H1 (cell line): ENCODE measurements around the gene GPC6. TPM values are rescaled to one million over a fixed set of nuclear protein-coding genes. Genes with fewer than 3 reads are reported as not detected.

Source experiments
- CTCF ChIA-PET: fragments of 300-600 bp; sonication (Branson Sonifier 250); formaldehyde crosslinking; loops from one replicate; lab custom pipeline; 2021; ENCODE audit not compliant: partially characterized antibody; lab: Charles Lee
- POLR2A ChIA-PET: fragments of 300-600 bp; sonication (Branson Sonifier 250); formaldehyde crosslinking; loops from one replicate; lab custom pipeline; 2021; ENCODE audit warnings: inconsistent platforms; ENCODE audit not compliant: partially characterized antibody; lab: Charles Lee
- DNase-seq, 2 experiments: peaks; one replicate each; pipeline versions ENCODE4 v3.0.0 to v3.0.0-alpha.2; 2010 to 2022; ENCODE audit warnings: low spot score in 2 of 2, low read depth in 1 of 2, mixed read lengths in 1 of 2
- FAIRE-seq: peaks from 2 replicates; lab custom pipeline; 2011; peaks lifted over from hg19 to GRCh38; lab: Jason Lieb, UNC
- H2AFZ ChIP-seq: 2 replicates; pipeline ENCODE4 v1.8.1; 2012; ENCODE audit warnings: low read length, inconsistent platforms
- H2AK5ac ChIP-seq: 2 replicates; pipeline ENCODE4 v1.6.1; 2013; ENCODE audit warnings: low read depth, low read length
- H2BK120ac ChIP-seq: replicated peaks from 2 replicates; pipeline ENCODE3; 2013; ENCODE audit warnings: low read depth, low read length, inconsistent platforms
- H2BK12ac ChIP-seq: 2 replicates; pipeline ENCODE4 v1.6.1; 2013; ENCODE audit warnings: low read depth, low read length
- H2BK15ac ChIP-seq: 2 replicates; pipeline ENCODE4 v1.6.1; 2013; ENCODE audit warnings: low read length
- H2BK20ac ChIP-seq: 2 replicates; pipeline ENCODE4 v1.6.1; 2013; ENCODE audit warnings: low read length
- H2BK5ac ChIP-seq: 2 replicates; pipeline ENCODE4 v1.6.1; 2013; ENCODE audit warnings: low read depth, low read length
- H3K14ac ChIP-seq: 2 replicates; pipeline ENCODE4 v1.6.1; 2013; ENCODE audit warnings: inconsistent platforms; ENCODE audit not compliant: insufficient read length
- H3K18ac ChIP-seq: 2 replicates; pipeline ENCODE4 v1.6.1; 2013; ENCODE audit warnings: low read length; ENCODE audit errors: extremely low read depth
- H3K23ac ChIP-seq: 2 replicates; pipeline ENCODE4 v1.6.1; 2013; ENCODE audit warnings: inconsistent platforms; ENCODE audit not compliant: insufficient read length
- H3K23me2 ChIP-seq: 2 replicates; pipeline ENCODE4 v1.6.1; 2013; ENCODE audit warnings: low read depth, low read length
- H3K27ac ChIP-seq: 2 replicates; pipeline ENCODE4 v1.6.1; 2011; ENCODE audit warnings: low read depth, low read length, inconsistent platforms
- H3K27me3 ChIP-seq, 4 experiments: replicated peaks in 1 of 4; 1 replicate in 1 of 4; 2 replicates in 3 of 4; pipeline versions ENCODE4 v1.6.1 to v1.8.1; 2011 to 2013; ENCODE audit warnings: low read length in 3 of 4, mild to moderate bottlenecking in 3 of 4, inconsistent platforms in 2 of 4, mixed read lengths in 2 of 4, moderate library complexity in 1 of 4; ENCODE audit not compliant: control insufficient read depth in 3 of 4, insufficient read depth in 3 of 4; ENCODE audit errors: extremely low read depth in 1 of 4
- H3K36me3 ChIP-seq, 4 experiments: 2 replicates each; pipeline versions ENCODE4 v1.6.1 to v1.8.1; 2011 to 2013; ENCODE audit warnings: mild to moderate bottlenecking in 4 of 4, low read length in 3 of 4, moderate library complexity in 2 of 4, control low read depth in 1 of 4, inconsistent platforms in 1 of 4; ENCODE audit not compliant: insufficient read depth in 4 of 4, control insufficient read depth in 2 of 4
- H3K4ac ChIP-seq: replicated peaks from 2 replicates; pipeline ENCODE3; 2013; ENCODE audit warnings: low read length, low read depth, mixed read lengths, inconsistent platforms; ENCODE audit not compliant: insufficient read length
- H3K4me1 ChIP-seq, 4 experiments: replicated peaks in 1 of 4; 1 replicate in 1 of 4; 2 replicates in 3 of 4; pipeline versions ENCODE4 v1.6.1 to v1.8.1; 2011 to 2013; ENCODE audit warnings: low read length in 3 of 4, inconsistent platforms in 2 of 4, mixed read lengths in 1 of 4; ENCODE audit not compliant: insufficient read depth in 4 of 4, control insufficient read depth in 3 of 4
- H3K4me2 ChIP-seq, 2 experiments: 2 replicates each; pipeline versions ENCODE4 v1.6.1 to v1.8.1; 2011 to 2013; ENCODE audit warnings: low read depth in 2 of 2, low read length in 2 of 2, control low read depth in 1 of 2, inconsistent platforms in 1 of 2, mild to moderate bottlenecking in 1 of 2; ENCODE audit not compliant: insufficient read depth in 1 of 2
- H3K4me3 ChIP-seq, 4 experiments: fragments of 200-600, 300-600 bp in 1 of 4; sonication (generic), shearing (Covaris generic), sonication (Bioruptor Twin) in 1 of 4; 2 replicates each; pipeline versions ENCODE4 v1.5.1 to v1.8.1; 2011 to 2016; ENCODE audit warnings: low read length in 4 of 4, low read depth in 3 of 4, control low read depth in 2 of 4, inconsistent platforms in 2 of 4, mild to moderate bottlenecking in 2 of 4, mixed read lengths in 1 of 4, moderate library complexity in 1 of 4; ENCODE audit not compliant: insufficient read depth in 2 of 4; ENCODE audit errors: extremely low read depth in 1 of 4
- H3K56ac ChIP-seq: replicated peaks from 2 replicates; pipeline ENCODE3; 2013; ENCODE audit warnings: low read depth, mild to moderate bottlenecking, mixed read lengths, low read length, inconsistent platforms; ENCODE audit not compliant: insufficient read length
- H3K79me1 ChIP-seq: 2 replicates; pipeline ENCODE4 v1.6.1; 2013; ENCODE audit warnings: low read depth, low read length, control low read depth
- H3K79me2 ChIP-seq, 2 experiments: 2 replicates each; pipeline versions ENCODE4 v1.6.1 to v1.8.1; 2012 to 2013; ENCODE audit warnings: low read length in 2 of 2, mild to moderate bottlenecking in 2 of 2, inconsistent platforms in 1 of 2; ENCODE audit not compliant: insufficient read depth in 2 of 2, control insufficient read depth in 1 of 2
- H3K9ac ChIP-seq, 4 experiments: replicated peaks in 1 of 4; 1 replicate in 1 of 4; 2 replicates in 3 of 4; pipeline versions ENCODE4 v1.6.1 to v1.8.1; 2011 to 2013; ENCODE audit warnings: low read depth in 3 of 4, low read length in 3 of 4, control low read depth in 2 of 4, mild to moderate bottlenecking in 2 of 4, moderate library complexity in 2 of 4, inconsistent platforms in 1 of 4; ENCODE audit errors: extremely low read depth in 1 of 4
- H3K9me3 ChIP-seq, 2 experiments: 2 replicates each; pipeline versions ENCODE4 v1.6.1 to v1.8.1; 2012 to 2013; ENCODE audit warnings: mild to moderate bottlenecking in 2 of 2, moderate library complexity in 2 of 2, control low read depth in 1 of 2, inconsistent platforms in 1 of 2, low read depth in 1 of 2, low read length in 1 of 2, mixed read lengths in 1 of 2; ENCODE audit not compliant: insufficient read depth in 2 of 2
- H4K20me1 ChIP-seq, 2 experiments: replicated peaks in 1 of 2; 2 replicates each; pipeline versions ENCODE3 to v1.8.1; 2011 to 2013; ENCODE audit warnings: inconsistent platforms in 2 of 2, low read length in 2 of 2, mild to moderate bottlenecking in 1 of 2; ENCODE audit not compliant: insufficient read depth in 2 of 2, control insufficient read depth in 1 of 2
- H4K5ac ChIP-seq: 2 replicates; pipeline ENCODE4 v1.6.1; 2013; ENCODE audit warnings: low read length, low read depth, mixed read lengths, inconsistent platforms; ENCODE audit not compliant: insufficient read length
- H4K8ac ChIP-seq: 2 replicates; pipeline ENCODE4 v1.8.0; 2013; ENCODE audit warnings: mild to moderate bottlenecking, moderate library complexity, low read length, inconsistent platforms; ENCODE audit not compliant: insufficient read depth; ENCODE audit errors: extremely low read depth
- H4K91ac ChIP-seq: replicated peaks from 2 replicates; pipeline ENCODE3; 2013; ENCODE audit warnings: low read length, mixed read lengths, inconsistent platforms; ENCODE audit not compliant: insufficient read length
- EP300 ChIP-seq, 2 experiments: IDR thresholded peaks; 1 replicate in 1 of 2; 2 replicates in 1 of 2; pipeline ENCODE4 v1.6.1; 2011 to 2012; ENCODE audit warnings: low read depth in 2 of 2, low read length in 2 of 2, mild to moderate bottlenecking in 2 of 2, borderline replicate concordance in 1 of 2, inconsistent platforms in 1 of 2, moderate library complexity in 1 of 2
- MAFK ChIP-seq: IDR thresholded peaks from 2 replicates; pipeline ENCODE4 v1.6.1; 2012; ENCODE audit warnings: low read depth, mild to moderate bottlenecking, improper control_type of control experiment, low read length
- MAX ChIP-seq: IDR thresholded peaks from 2 replicates; pipeline ENCODE4 v1.6.1; 2012; ENCODE audit warnings: inconsistent platforms
- RAD21 ChIP-seq, 2 experiments: IDR thresholded peaks in 1 of 2; conservative IDR thresholded peaks in 1 of 2; 2 replicates each; pipeline ENCODE4 v1.6.1; 2011; ENCODE audit warnings: low read depth in 2 of 2, low read length in 2 of 2, improper control_type of control experiment in 1 of 2, inconsistent platforms in 1 of 2, mild to moderate bottlenecking in 1 of 2, moderate library complexity in 1 of 2
- SIN3A ChIP-seq, 2 experiments: IDR thresholded peaks in 1 of 2; conservative IDR thresholded peaks in 1 of 2; 2 replicates each; pipeline ENCODE4 v1.6.1; 2011 to 2012; ENCODE audit warnings: low read length in 2 of 2, improper control_type of control experiment in 1 of 2, low read depth in 1 of 2, mild to moderate bottlenecking in 1 of 2
- SP4 ChIP-seq: IDR thresholded peaks from 2 replicates; pipeline ENCODE4 v1.6.1; 2012; ENCODE audit warnings: low read length, inconsistent platforms
- SUZ12 ChIP-seq: fragments of 200-600 bp; sonication (generic); IDR thresholded peaks from 2 replicates; pipeline ENCODE4 v1.6.1; 2012; ENCODE audit warnings: mild to moderate bottlenecking, inconsistent platforms, low read length, moderate library complexity, mixed read lengths
- WGBS, 2 experiments: shearing (Covaris generic) in 1 of 2; methylation state at CpG; one replicate each; pipeline versions ENCODE4 v1.1.6 to v1.1.7; 2013 to 2015; ENCODE audit warnings: low lambda C conversion rate in 2 of 2, mixed read lengths in 2 of 2, inconsistent platforms in 1 of 2, low coverage in 1 of 2, missing lambda C conversion rate in 1 of 2; ENCODE audit not compliant: insufficient replicate concordance in 2 of 2, insufficient coverage in 1 of 2, insufficient read length in 1 of 2; ENCODE audit errors: extremely low coverage in 1 of 2, missing lambda C conversion rate in 1 of 2; 5-methylcytosine and 5-hydroxymethylcytosine counted together
- polyA plus RNA-seq, 7 experiments: library from polyadenylated mRNA; depleted of rRNA in 3 of 7; stranded (reverse) in 5 of 7; unstranded in 2 of 7; fragments of >200 nt in 5 of 7; fragments of 200-250 nt in 2 of 7; gene quantifications; 1 replicate in 5 of 7; 2 replicates in 1 of 7; 4 replicates in 1 of 7; pipeline versions ENCODE4 v1.2.1 to v1.2.3, GENCODE V29; 2011 to 2013; ENCODE audit warnings: missing spikeins in 2 of 7, mixed read lengths in 2 of 7
- total RNA-seq: library from RNA; stranded (reverse); fragmentation: NEBNext Ultra II Directional; extraction: Animal tissue kit (Norgen Biotek cat#: 25700); gene quantifications from 2 replicates; pipeline ENCODE4 v1.2.1, GENCODE V29; 2021

The GPC6 gene
- total and polyA plus RNA-seq, 2 of the 8 experiments (the other 6 are each of a cell fraction or from before 2014, with no cell fraction given) = 5.4 to 12.0 TPM

- Histone ChIP-seq H3K4me3 (no peak overlapping the region), H3K23ac (no peak overlapping the region), H2BK5ac (no peak overlapping the region), H3K56ac (no peak overlapping the region), H3K79me1 (no peaks in the 10 kb centered on the region), H3K36me3 (no peaks in the 10 kb centered on the region), H3K4ac (no peak overlapping the region), H3K9me3 (0 out of 4 replicates have a peak, but pooled peaks cover 0 to 2% of the 10 kb centered on the region in 2 experiments), H2AFZ (no peak overlapping the region), H3K9ac (no peak overlapping the region), H4K20me1 (no peaks in the 10 kb centered on the region), H3K4me2 (no peak overlapping the region), H3K18ac (no peak overlapping the region), H3K27ac (no peak overlapping the region), H4K8ac (no peak overlapping the region), H3K27me3 (no peaks in the 10 kb centered on the region), H3K4me1 (peaks cover 0 to 2% (median under 1%) of the 10 kb centered on the region in 4 experiments; a peak in 1 of 7 replicates), H4K91ac (no peak overlapping the region), H2BK120ac (no peak overlapping the region), H2BK15ac (no peak overlapping the region), H4K5ac (no peak overlapping the region), H3K79me2 (no peaks in the 10 kb centered on the region), H2BK20ac (no peak overlapping the region), H2BK12ac (no peak overlapping the region), H2AK5ac (no peak overlapping the region), H3K23me2 (no peaks in the 10 kb centered on the region), H3K14ac (no peak overlapping the region)
- 87% methylated on average over 1 of the region's 1 CpG; no CpG with 5 or more reads in 1 of the 2 experiments for WGBS, 2 experiments
- DNase-seq = no peak
- POLR2A ChIA-PET = no interaction called here
- CTCF ChIA-PET = no interaction called here
- FAIRE-seq = no peak
- TF ChIP-seq MAFK = no peak
- no peak for TF ChIP-seq SUZ12
- TF ChIP-seq EP300 (IDR thresholded peaks at IDR 0.05; ENCODE audit: borderline replicate concordance in 1 of 2, low read depth in 2 of 2, low read length in 2 of 2) = no peak
- no peak for TF ChIP-seq SP4
- TF ChIP-seq RAD21 (IDR thresholded peaks at IDR 0.05 in 1 of 2, conservative IDR thresholded peaks at IDR 0.05 in 1 of 2; ENCODE audit: low read depth in 2 of 2, low read length in 2 of 2) = no peak
- TF ChIP-seq SIN3A (conservative IDR thresholded peaks at IDR 0.05 in 1 of 2, IDR thresholded peaks at IDR 0.05 in 1 of 2; ENCODE audit: low read depth in 1 of 2, low read length in 2 of 2) = no peak
- no peak for TF ChIP-seq MAX
These were observed 481.9 kb downstream of the GPC6 start for GRCh38 chr13:93708308-93709075.
